Stomach (tissue), 9 donors: Measurements from ENCODE around the gene RNF6. TPM values are rescaled to one million over a fixed set of nuclear protein-coding genes. Genes with fewer than 3 reads are reported as not detected.

Source experiments
- DNase-seq, 2 donors: peaks; one replicate each; pipeline versions ENCODE4 v3.0.0 to v3.0.0-alpha.2; 2013 to 2019
- H3K27ac ChIP-seq, 5 donors: fragments of 200-600 bp in 4 of 5; sonication (generic) in 4 of 5; one replicate each; pipeline ENCODE4 v1.5.1; 2013 to 2019; ENCODE audit warnings: mild to moderate bottlenecking in 1 of 5, moderate library complexity in 1 of 5
- H3K27me3 ChIP-seq, 3 donors: fragments of 200-600 bp; sonication (generic); one replicate each; pipeline ENCODE4 v1.5.1; 2017 to 2019; ENCODE audit warnings: mixed run types in 1 of 3
- H3K36me3 ChIP-seq, 4 donors: fragments of 200-600 bp; sonication (generic); 1 replicate in 3 of 4; 2 replicates in 1 of 4; pipeline ENCODE4 v1.5.1; 2016 to 2019
- H3K4me1 ChIP-seq, 4 donors: fragments of 200-600 bp; sonication (generic); one replicate each; pipeline ENCODE4 v1.5.1; 2016 to 2019
- H3K4me3 ChIP-seq, 4 donors: fragments of 200-600 bp; sonication (generic) in 3 of 4; one replicate each; pipeline ENCODE4 v1.5.1; 2016 to 2019; ENCODE audit warnings: mild to moderate bottlenecking in 1 of 4
- H3K9me3 ChIP-seq, 4 donors: fragments of 200-600 bp; sonication (generic); one replicate each; pipeline ENCODE4 v1.5.1; 2016 to 2019
- EP300 ChIP-seq: sonication (generic); formaldehyde crosslinking; IDR thresholded peaks from one replicate; pipeline ENCODE4 v1.6.1; 2017; ENCODE audit warnings: antibody characterized with exemption
- POLR2A ChIP-seq, 4 donors: fragments of 450-650 bp; IDR thresholded peaks; one replicate each; pipeline ENCODE4 v1.6.1; 2016; ENCODE audit warnings: antibody characterized with exemption in 4 of 4, control low read depth in 2 of 4, mild to moderate bottlenecking in 1 of 4, moderate library complexity in 1 of 4
- POLR2AphosphoS5 ChIP-seq, 3 donors: sonication (generic); formaldehyde crosslinking; IDR thresholded peaks; one replicate each; pipeline ENCODE4 v1.6.1; 2016; ENCODE audit warnings: antibody characterized with exemption in 3 of 3
- WGBS, 5 donors: extraction: QIAGEN DNeasy Blood & Tissue Kit in 3 of 5; methylation state at CpG; one replicate each; pipeline versions ENCODE4 v1.1.5 to v1.1.7; 2013 to 2018; 5-methylcytosine and 5-hydroxymethylcytosine counted together
- intact Hi-C: fragments of 100-400 bp; cut with DNase I; formaldehyde crosslinking; loops from one replicate; pipeline ENCODE4 v1.15.1; 2023; ENCODE audit warnings: low total_unique reads
- polyA plus RNA-seq, 3 donors: library from polyadenylated mRNA; stranded (reverse); fragments of 200-250 nt; gene quantifications; one replicate each; pipeline ENCODE4 v1.2.3, GENCODE V29; 2013
- total RNA-seq, 5 donors: library from RNA; depleted of rRNA; stranded (reverse); fragments of >200 nt; gene quantifications; one replicate each; pipeline versions ENCODE4 v1.1.0 to v1.2.3, GENCODE V29; 2014 to 2016
- TF ChIP-seq, protein P1 (sequence below), 7 experiments: fragments of 450-650 bp in 4 of 7; fragments of 200-600 bp in 3 of 7; sonication (generic) in 3 of 7; IDR thresholded peaks; one replicate each; pipeline ENCODE4 v1.5.1; 2016 to 2019; ENCODE audit warnings: antibody characterized with exemption in 7 of 7, control low read depth in 2 of 7, mild to moderate bottlenecking in 1 of 7
- donor health status: healthy with polysubstance abuse.
- donor health status: Bipolar disorder and iron deficiency.
- donor health status: healthy.

The RNF6 gene
- total and polyA plus RNA-seq, 8 donors: 5.2 to 27.7 (median 14.1) TPM

GRCh38 chr13:26247011-26247410, 24.9 kb upstream of the RNF6 start:
- H3K27me3 ChIP-seq: peaks cover 0 to 4% (median 0%) of the 10 kb centered on the region in 3 donors
- H3K4me1 ChIP-seq: no peaks in the 10 kb centered on the region
- H3K27ac ChIP-seq: no peak overlapping the region
- 64 to 84% (median 73%) methylated on average over 2 of the region's 2 CpGs for WGBS, 5 donors
- H3K9me3 ChIP-seq: peaks cover 0 to 5% (median 0%) of the 10 kb centered on the region in 4 donors
- TF ChIP-seq EP300 (no peak), POLR2AphosphoS5 (IDR thresholded peaks at IDR 0.05) (no peak), POLR2A (IDR thresholded peaks at IDR 0.05) (no peak)
- TF ChIP-seq, protein P1, sequence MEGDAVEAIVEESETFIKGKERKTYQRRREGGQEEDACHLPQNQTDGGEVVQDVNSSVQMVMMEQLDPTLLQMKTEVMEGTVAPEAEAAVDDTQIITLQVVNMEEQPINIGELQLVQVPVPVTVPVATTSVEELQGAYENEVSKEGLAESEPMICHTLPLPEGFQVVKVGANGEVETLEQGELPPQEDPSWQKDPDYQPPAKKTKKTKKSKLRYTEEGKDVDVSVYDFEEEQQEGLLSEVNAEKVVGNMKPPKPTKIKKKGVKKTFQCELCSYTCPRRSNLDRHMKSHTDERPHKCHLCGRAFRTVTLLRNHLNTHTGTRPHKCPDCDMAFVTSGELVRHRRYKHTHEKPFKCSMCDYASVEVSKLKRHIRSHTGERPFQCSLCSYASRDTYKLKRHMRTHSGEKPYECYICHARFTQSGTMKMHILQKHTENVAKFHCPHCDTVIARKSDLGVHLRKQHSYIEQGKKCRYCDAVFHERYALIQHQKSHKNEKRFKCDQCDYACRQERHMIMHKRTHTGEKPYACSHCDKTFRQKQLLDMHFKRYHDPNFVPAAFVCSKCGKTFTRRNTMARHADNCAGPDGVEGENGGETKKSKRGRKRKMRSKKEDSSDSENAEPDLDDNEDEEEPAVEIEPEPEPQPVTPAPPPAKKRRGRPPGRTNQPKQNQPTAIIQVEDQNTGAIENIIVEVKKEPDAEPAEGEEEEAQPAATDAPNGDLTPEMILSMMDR (IDR thresholded peaks at IDR 0.05): no peak
- H3K4me3 ChIP-seq: no peak overlapping the region
- H3K36me3 ChIP-seq: no peaks in the 10 kb centered on the region
- intact Hi-C loops: no loop called here
- DNase-seq: no peak

DNA sequence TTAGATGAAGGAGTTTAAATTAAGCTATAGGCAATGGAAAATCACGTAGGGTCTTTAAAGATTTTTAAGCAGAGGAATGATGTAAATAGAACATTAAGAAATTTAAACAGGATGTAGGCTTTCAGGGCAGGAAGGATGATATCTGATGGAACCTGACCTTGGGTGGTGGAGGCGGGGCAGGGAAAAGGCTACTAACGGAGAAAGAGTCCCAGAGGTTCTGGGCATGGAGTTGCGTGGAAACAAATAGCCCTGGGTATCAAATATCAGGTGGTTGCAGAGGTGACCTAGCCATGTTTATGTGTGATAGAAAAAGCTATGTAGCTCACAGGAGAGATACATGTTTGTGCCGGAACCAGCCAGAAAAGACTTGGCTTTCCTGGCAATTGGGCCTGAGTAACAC, 24.0 kb upstream of the RNF6 start:
- peak in 1 of 2 donors; percentile 22 for DNase-seq
- no peak overlapping the region for H3K4me3 ChIP-seq
- peaks cover 0 to 5% (median 0%) of the 10 kb centered on the region in 4 donors for H3K9me3 ChIP-seq
- no peaks in the 10 kb centered on the region for H3K4me1 ChIP-seq
- 44 to 57% (median 49%) methylated on average over 5 of the region's 5 CpGs for WGBS, 5 donors
- intact Hi-C loops: no loop called here
- H3K27me3 ChIP-seq: peaks cover 0 to 4% (median 0%) of the 10 kb centered on the region in 3 donors
- H3K36me3 ChIP-seq: no peaks in the 10 kb centered on the region
- H3K27ac ChIP-seq: no peak overlapping the region
- TF ChIP-seq, protein P1 (IDR thresholded peaks at IDR 0.05): no peak
- no peak for TF ChIP-seq POLR2A (IDR thresholded peaks at IDR 0.05)
- no peak for TF ChIP-seq POLR2AphosphoS5 (IDR thresholded peaks at IDR 0.05)
- TF ChIP-seq EP300: no peak

- H3K27ac ChIP-seq: no peak overlapping the region
- 31 to 56% (median 48%) methylated on average over 1 of the region's 1 CpG for WGBS, 5 donors
- no peak overlapping the region for H3K4me3 ChIP-seq
- no peaks in the 10 kb centered on the region for H3K9me3 ChIP-seq
- no peaks in the 10 kb centered on the region for H3K4me1 ChIP-seq
- H3K36me3 ChIP-seq: no peaks in the 10 kb centered on the region
- intact Hi-C loops: no loop called here
- no peak for DNase-seq
- H3K27me3 ChIP-seq: no peaks in the 10 kb centered on the region
- TF ChIP-seq, protein P1 (IDR thresholded peaks at IDR 0.05): no peak
- TF ChIP-seq EP300: no peak
- no peak for TF ChIP-seq POLR2A (IDR thresholded peaks at IDR 0.05)
- TF ChIP-seq POLR2AphosphoS5 (IDR thresholded peaks at IDR 0.05): no peak
These were observed 14.2 kb upstream of the RNF6 start for GRCh38 chr13:26236296-26236695.

- H3K36me3 ChIP-seq: no peaks in the 10 kb centered on the region
- no peaks in the 10 kb centered on the region for H3K9me3 ChIP-seq
- DNase-seq: peak in 1 of 2 donors; percentile 23
- H3K27me3 ChIP-seq: no peaks in the 10 kb centered on the region
- 24 to 42% (median 30%) methylated on average over 6 of the region's 6 CpGs for WGBS, 5 donors
- intact Hi-C loops: no loop called here
- peak overlapping the region in 1 of 5 donors; percentile 34 for H3K27ac ChIP-seq
- no peak overlapping the region for H3K4me3 ChIP-seq
- H3K4me1 ChIP-seq: no peaks in the 10 kb centered on the region
- TF ChIP-seq POLR2AphosphoS5 (IDR thresholded peaks at IDR 0.05) (peak in 1 of 3 donors; percentile 74), POLR2A (IDR thresholded peaks at IDR 0.05) (no peak)
These were observed 8.6 kb upstream of the RNF6 start for GRCh38 chr13:26230703-26231102.

GRCh38 chr13:26229080-26229615, 7.0 kb upstream of the RNF6 start:
- Histone ChIP-seq H3K27ac (no peak overlapping the region), H3K36me3 (no peaks in the 10 kb centered on the region), H3K9me3 (no peaks in the 10 kb centered on the region), H3K27me3 (no peaks in the 10 kb centered on the region), H3K4me1 (no peaks in the 10 kb centered on the region), H3K4me3 (no peak overlapping the region)
- intact Hi-C loops: no loop called here
- 79 to 95% (median 91%) methylated on average over 7 to 13 of the region's 13 CpGs for WGBS, 5 donors
- no peak for DNase-seq
- no peak for TF ChIP-seq POLR2AphosphoS5 (IDR thresholded peaks at IDR 0.05)
- no peak for TF ChIP-seq EP300
- no peak for TF ChIP-seq POLR2A (IDR thresholded peaks at IDR 0.05)
- TF ChIP-seq, protein P1 (IDR thresholded peaks at IDR 0.05): no peak
